Ovary (tissue), 9 donors: ENCODE measurements around the gene TMEM72. TPM values are rescaled to one million over a fixed set of nuclear protein-coding genes. Genes with fewer than 3 reads are reported as not detected.

ENCODE experiments used
- DNase-seq, 5 donors: peaks; one replicate each; pipeline ENCODE4 v3.0.0-alpha.2; 2019 to 2020
- H3K27ac ChIP-seq, 2 donors: fragments of 200-600 bp; one replicate each; pipeline versions ENCODE4 v1.5.1 to v1.8.0; 2019 to 2022
- H3K27me3 ChIP-seq: fragments of 200-600 bp; one replicate; pipeline ENCODE4 v1.8.0; 2022
- H3K36me3 ChIP-seq: fragments of 200-600 bp; sonication (generic); one replicate; pipeline ENCODE4 v1.5.1; 2019
- H3K4me1 ChIP-seq: one replicate; pipeline ENCODE4 v1.8.1; 2013; ENCODE audit warnings: mild to moderate bottlenecking, moderate library complexity; ENCODE audit not compliant: insufficient read depth
- H3K4me3 ChIP-seq: fragments of 200-600 bp; sonication (generic); one replicate; pipeline ENCODE4 v1.5.1; 2017
- H3K9me3 ChIP-seq, 2 donors: fragments of 200-600 bp in 1 of 2; sonication (generic) in 1 of 2; one replicate each; pipeline versions ENCODE4 v1.5.1 to v1.8.1; 2013 to 2019; ENCODE audit warnings: mild to moderate bottlenecking in 1 of 2, moderate library complexity in 1 of 2
- EP300 ChIP-seq: sonication (generic); formaldehyde crosslinking; IDR thresholded peaks from one replicate; pipeline ENCODE4 v1.6.1; 2017; ENCODE audit warnings: antibody characterized with exemption
- POLR2A ChIP-seq: fragments of 450-650 bp; IDR thresholded peaks from one replicate; pipeline ENCODE4 v1.6.1; 2017; ENCODE audit warnings: antibody characterized with exemption, mild to moderate bottlenecking, moderate library complexity
- WGBS, 3 donors: extraction: QIAGEN DNeasy Blood & Tissue Kit in 1 of 3; methylation state at CpG; one replicate each; pipeline versions ENCODE4 v1.1.5 to v1.1.7; 2013 to 2017; 5-methylcytosine and 5-hydroxymethylcytosine counted together
- intact Hi-C, 4 donors: fragments of 100-400 bp; cut with DNase I; formaldehyde crosslinking; loops; one replicate each; pipeline versions ENCODE4 v1.11.0 to v1.15.1; 2022 to 2023
- polyA plus RNA-seq, 2 donors: library from polyadenylated mRNA; stranded (reverse); fragments of 200-250 nt in 1 of 2; fragments of 350-450 nt in 1 of 2; fragmentation: Illumina TruSeq in 1 of 2; extraction: RNeasy Lipid Tissue Mini Kit (QIAGEN cat#74804) in 1 of 2; gene quantifications; one replicate each; pipeline ENCODE4 v1.2.3, GENCODE V29; 2013 to 2014
- total RNA-seq, 7 donors: library from RNA; depleted of rRNA in 2 of 7; stranded (reverse); fragments of >200 nt in 2 of 7; fragmentation: NEBNext Ultra II Directional in 3 of 7; extraction: Animal tissue kit (Norgen Biotek cat#: 25700) in 3 of 7; gene quantifications; one replicate each; pipeline versions ENCODE4 v1.1.0 to v1.2.4, GENCODE V29; 2016 to 2023
- TF ChIP-seq, protein P1 (sequence below), 3 donors: fragments of 450-650 bp in 2 of 3; fragments of 200-600 bp in 1 of 3; IDR thresholded peaks; one replicate each; pipeline versions ENCODE4 v1.5.1 to v1.8.0; 2016 to 2022; ENCODE audit warnings: antibody characterized with exemption in 3 of 3, mild to moderate bottlenecking in 1 of 3
- donor health status: DM: no; HTN: no; CAD: no; lungs with moderate emphysema.
- donor health status: DM: no; HTN: no; CAD: no.
- donor health status: Bipolar disorder and iron deficiency.
- donor health status: DM: yes; HTN: yes; CAD: no.
- donor health status: DM: no; HTN: no; CAD: no.
- donor health status: DM: yes; HTN: yes; CAD: no.

TMEM72 gene
- total and polyA plus RNA-seq, 9 donors, result 0.05 TPM; not detected in 8

DNA sequence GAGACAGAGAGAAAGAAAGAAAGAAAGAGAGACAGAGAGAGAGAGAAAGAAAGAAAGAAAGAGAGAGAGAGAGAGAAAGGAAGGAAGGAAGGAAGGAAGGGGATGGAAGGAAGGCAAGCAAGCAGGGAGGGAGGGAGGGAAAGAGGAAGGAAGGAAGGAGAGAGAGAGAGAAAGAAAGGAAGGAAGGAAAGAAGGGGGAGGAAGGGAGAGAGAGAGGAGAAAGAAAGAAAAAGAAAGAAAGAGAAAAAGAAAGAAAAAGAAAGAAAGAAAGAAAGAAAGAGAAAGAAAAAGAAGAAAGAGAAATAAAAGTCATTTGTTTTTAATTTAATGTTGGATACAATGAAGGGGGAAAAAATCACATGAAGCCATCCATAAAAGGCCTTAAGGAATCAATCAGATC is 43.8 kb downstream of the TMEM72 start:
- H3K4me1 ChIP-seq, result peaks cover 7% of the 10 kb centered on the region
- no peak overlapping the region for H3K27ac ChIP-seq
- no peaks in the 10 kb centered on the region for H3K9me3 ChIP-seq
- TF ChIP-seq POLR2A, result no peak
- TF ChIP-seq, protein P1, sequence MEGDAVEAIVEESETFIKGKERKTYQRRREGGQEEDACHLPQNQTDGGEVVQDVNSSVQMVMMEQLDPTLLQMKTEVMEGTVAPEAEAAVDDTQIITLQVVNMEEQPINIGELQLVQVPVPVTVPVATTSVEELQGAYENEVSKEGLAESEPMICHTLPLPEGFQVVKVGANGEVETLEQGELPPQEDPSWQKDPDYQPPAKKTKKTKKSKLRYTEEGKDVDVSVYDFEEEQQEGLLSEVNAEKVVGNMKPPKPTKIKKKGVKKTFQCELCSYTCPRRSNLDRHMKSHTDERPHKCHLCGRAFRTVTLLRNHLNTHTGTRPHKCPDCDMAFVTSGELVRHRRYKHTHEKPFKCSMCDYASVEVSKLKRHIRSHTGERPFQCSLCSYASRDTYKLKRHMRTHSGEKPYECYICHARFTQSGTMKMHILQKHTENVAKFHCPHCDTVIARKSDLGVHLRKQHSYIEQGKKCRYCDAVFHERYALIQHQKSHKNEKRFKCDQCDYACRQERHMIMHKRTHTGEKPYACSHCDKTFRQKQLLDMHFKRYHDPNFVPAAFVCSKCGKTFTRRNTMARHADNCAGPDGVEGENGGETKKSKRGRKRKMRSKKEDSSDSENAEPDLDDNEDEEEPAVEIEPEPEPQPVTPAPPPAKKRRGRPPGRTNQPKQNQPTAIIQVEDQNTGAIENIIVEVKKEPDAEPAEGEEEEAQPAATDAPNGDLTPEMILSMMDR (IDR thresholded peaks at IDR 0.05), result no peak
- TF ChIP-seq EP300, result no peak
- intact Hi-C loops, result loop anchor here in 1 of 4 donors (5.0 kb wide), 1 partner anchor 78 kb away; no protein-coding TSS in a partner anchor
- no peak overlapping the region for H3K4me3 ChIP-seq
- no peak for DNase-seq
- H3K36me3 ChIP-seq, result no peaks in the 10 kb centered on the region
- no peaks in the 10 kb centered on the region for H3K27me3 ChIP-seq

DNA sequence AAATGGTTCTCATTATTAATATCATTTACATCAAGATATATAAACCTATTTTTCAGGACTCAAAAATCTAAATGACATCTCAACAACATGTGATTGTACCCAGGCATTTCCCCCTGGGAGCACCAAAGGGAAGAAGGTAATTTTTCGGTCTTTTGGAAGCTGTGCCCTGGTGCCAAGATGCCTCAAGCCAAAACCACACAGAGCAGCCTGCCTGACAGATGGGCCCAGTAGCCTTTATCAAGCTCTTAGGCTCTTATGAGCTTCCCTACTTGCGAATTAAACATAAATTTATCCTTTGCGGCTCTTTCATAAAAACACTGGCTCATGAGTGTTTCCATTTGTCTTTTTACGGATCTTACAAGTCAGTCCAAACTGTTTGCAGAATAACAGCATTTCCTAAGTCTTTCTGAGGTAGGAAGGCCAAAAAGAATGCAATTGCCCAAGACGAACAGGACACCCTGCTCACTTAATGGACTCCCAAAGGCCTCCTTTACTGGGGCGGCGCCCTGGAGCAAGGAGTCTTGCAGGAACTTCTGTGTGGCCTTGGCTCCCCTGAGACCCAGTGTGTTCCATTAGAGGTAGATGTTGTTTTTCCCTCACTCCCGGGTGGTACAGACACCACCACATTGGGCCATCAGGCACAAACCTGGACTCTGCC is 44.4 kb downstream of the TMEM72 start:
- Histone ChIP-seq H3K27ac (no peak overlapping the region), H3K27me3 (no peaks in the 10 kb centered on the region), H3K4me1 (peaks cover 9% of the 10 kb centered on the region), H3K36me3 (no peaks in the 10 kb centered on the region), H3K9me3 (no peaks in the 10 kb centered on the region), H3K4me3 (no peak overlapping the region)
- intact Hi-C loops, result loop anchor here in 1 of 4 donors (5.0 kb wide), 1 partner anchor 78 kb away; no protein-coding TSS in a partner anchor
- DNase-seq, result peak in 1 of 5 donors; percentile 1
- TF ChIP-seq EP300, result no peak
- TF ChIP-seq POLR2A, result no peak
- TF ChIP-seq, protein P1 (IDR thresholded peaks at IDR 0.05), result no peak
- 77 to 88% (median 85%) methylated on average over 8 of the region's 8 CpGs for WGBS, 3 donors

DNA sequence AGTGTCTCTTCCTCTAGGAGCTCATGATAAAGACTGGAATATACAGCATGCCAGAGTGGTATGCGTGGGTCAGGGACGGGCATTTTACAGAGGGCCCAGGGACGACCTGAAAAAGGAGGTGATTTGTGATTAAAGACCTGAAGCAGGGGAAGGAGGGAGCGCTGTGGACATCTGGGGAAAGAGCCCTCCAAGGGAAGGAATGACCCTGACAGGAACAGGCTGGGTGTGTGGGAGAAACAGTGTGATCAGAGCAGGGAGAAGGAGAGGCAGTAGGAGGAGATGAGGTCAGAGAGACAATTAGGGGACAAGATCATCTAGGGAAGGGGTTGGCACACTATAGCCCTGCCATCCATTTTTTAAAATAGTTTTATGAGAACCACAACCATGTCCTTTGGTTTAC is 45.1 kb downstream of the TMEM72 start:
- TF ChIP-seq POLR2A, result no peak
- intact Hi-C loops, result loop anchor here in 1 of 4 donors (5.0 kb wide), 1 partner anchor 79 kb away; no protein-coding TSS in a partner anchor
- H3K9me3 ChIP-seq, result no peaks in the 10 kb centered on the region
- DNase-seq, result peak in 1 of 5 donors; percentile 1
- no peak overlapping the region for H3K27ac ChIP-seq
- H3K4me3 ChIP-seq, result no peak overlapping the region
- no peaks in the 10 kb centered on the region for H3K36me3 ChIP-seq
- H3K4me1 ChIP-seq, result peaks cover 9% of the 10 kb centered on the region
- WGBS, 3 donors, result 86 to 93% (median 90%) methylated on average over 4 of the region's 4 CpGs
- H3K27me3 ChIP-seq, result no peaks in the 10 kb centered on the region

DNA sequence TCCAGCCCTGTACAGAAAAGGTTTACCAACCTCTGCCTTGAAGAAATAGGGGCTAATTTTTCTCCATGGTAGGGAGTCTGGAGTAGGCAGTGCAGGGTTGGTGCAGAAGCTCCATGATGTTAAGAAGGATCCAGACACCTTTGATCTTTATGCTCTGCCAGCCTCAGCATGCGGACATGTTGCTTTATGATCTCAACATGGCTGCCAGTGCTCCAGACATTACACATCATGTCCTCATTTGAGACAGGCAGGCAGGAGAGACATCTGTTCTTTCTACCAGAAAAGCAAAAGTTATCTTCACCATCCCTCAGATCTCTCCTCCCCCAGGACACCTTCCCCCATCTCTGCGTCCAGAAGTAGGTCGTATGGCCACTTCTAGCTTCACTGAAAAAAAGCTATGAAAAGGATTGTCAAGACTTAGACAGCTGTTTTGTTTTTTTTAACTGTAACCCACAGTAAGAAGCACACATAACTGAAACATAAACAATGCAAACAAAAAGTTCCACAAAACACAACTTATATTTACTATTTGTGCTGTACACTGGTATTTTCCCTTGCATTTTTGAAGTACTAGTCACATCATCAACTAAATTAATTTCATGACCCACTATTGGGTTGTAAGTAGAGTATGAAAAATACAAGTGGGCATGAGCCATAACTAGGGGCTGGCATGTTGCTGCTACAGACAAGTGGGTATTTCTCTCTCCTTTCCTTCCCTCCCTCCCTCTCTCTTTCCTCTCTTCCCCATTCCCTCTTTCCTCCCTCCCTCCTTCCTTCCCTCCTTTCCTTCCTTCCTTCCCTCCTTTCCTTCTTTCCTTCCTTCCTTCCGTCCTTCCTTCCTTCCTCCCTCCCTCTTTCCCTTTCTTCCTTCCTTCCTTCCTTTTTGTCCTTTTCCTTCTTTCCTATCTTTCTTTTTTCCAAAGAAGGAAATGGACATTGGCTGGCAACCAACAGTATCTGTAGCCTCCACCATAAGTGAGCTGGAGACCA is 45.9 kb downstream of the TMEM72 start:
- no peak for TF ChIP-seq EP300
- TF ChIP-seq, protein P1 (IDR thresholded peaks at IDR 0.05), result no peak
- TF ChIP-seq POLR2A, result no peak
- DNase-seq, result peak in 1 of 5 donors; percentile 0
- H3K27ac ChIP-seq, result no peak overlapping the region
- intact Hi-C loops, result loop anchor here in 1 of 4 donors (5.0 kb wide), 1 partner anchor 80 kb away; no protein-coding TSS in a partner anchor
- H3K4me1 ChIP-seq, result peaks cover 9% of the 10 kb centered on the region
- no peaks in the 10 kb centered on the region for H3K9me3 ChIP-seq
- no peaks in the 10 kb centered on the region for H3K36me3 ChIP-seq
- WGBS, 3 donors, result 89 to 93% (median 92%) methylated on average over 4 of the region's 4 CpGs
- no peaks in the 10 kb centered on the region for H3K27me3 ChIP-seq
- H3K4me3 ChIP-seq, result no peak overlapping the region
